Activated CD8-positive, alpha-beta memory T cell treated with anti-CD3 and anti-CD28 coated beads, Interleukin-2, amount 50 U/mL, for 24 hours (primary cell): Measurements from ENCODE around the gene TPX2.

Experiments used
- DNase-seq: peaks from one replicate; pipeline ENCODE4 v3.0.0-alpha.2; 2020; ENCODE audit errors: extremely low read depth

The TPX2 gene

GRCh38 chr20:31705598-31706597 is 33.2 kb upstream of the TPX2 start:
- DNase-seq: no peak

- DNase-seq: no peak
Observed at GRCh38 chr20:31706607-31707257, 32.4 kb upstream of the TPX2 start.

- DNase-seq: no peak
Observed at GRCh38 chr20:31707258-31707615, 31.9 kb upstream of the TPX2 start.

- DNase-seq: no peak
Observed at GRCh38 chr20:31707994-31708735, 30.9 kb upstream of the TPX2 start.

- no peak for DNase-seq
Observed at GRCh38 chr20:31708736-31709534, 30.2 kb upstream of the TPX2 start.

- DNase-seq: no peak
Observed at GRCh38 chr20:31709939-31710338, 29.2 kb upstream of the TPX2 start.

GRCh38 chr20:31710423-31711108 is 28.5 kb upstream of the TPX2 start:
- DNase-seq: no peak

- no peak for DNase-seq
Observed at GRCh38 chr20:31711179-31712111, 27.6 kb upstream of the TPX2 start.

GRCh38 chr20:31712112-31712553 is 27.0 kb upstream of the TPX2 start:
- no peak for DNase-seq

GRCh38 chr20:31712564-31713311 is 26.4 kb upstream of the TPX2 start:
- no peak for DNase-seq

- DNase-seq: no peak
Observed at GRCh38 chr20:31713312-31714273, 25.5 kb upstream of the TPX2 start.

GRCh38 chr20:31715766-31716165 is 23.3 kb upstream of the TPX2 start:
- no peak for DNase-seq

- DNase-seq: no peak
Observed at GRCh38 chr20:31716351-31716750, 22.7 kb upstream of the TPX2 start.

GRCh38 chr20:31716818-31717477 is 22.1 kb upstream of the TPX2 start:
- no peak for DNase-seq

GRCh38 chr20:31717478-31718201 is 21.4 kb upstream of the TPX2 start:
- no peak for DNase-seq

- DNase-seq: no peak
Observed at GRCh38 chr20:31718952-31719643, 20.0 kb upstream of the TPX2 start.
